Immature natural killer cell (primary cell): ENCODE data around the gene ABCD1. TPM values are rescaled to one million over a fixed set of nuclear protein-coding genes. Genes with fewer than 3 reads are reported as not detected.
"Not testable (repeated sequence)": the region's sequence is repeated elsewhere in the genome, so short reads cannot be mapped to it uniquely, and the experiment has no call there.

Experiments used
- DNase-seq, 3 donors: peaks; one replicate each; pipeline ENCODE4 v3.0.0; 2022; ENCODE audit warnings: mixed read lengths in 1 of 3
- H3K27ac Mint-ChIP-seq, 6 donors: one replicate each; pipeline ENCODE4 v1.8.0; 2020; ENCODE audit warnings: mixed read lengths in 6 of 6, mild to moderate bottlenecking in 5 of 6, inconsistent platforms in 4 of 6, moderate library complexity in 3 of 6
- H3K27me3 Mint-ChIP-seq, 3 donors: one replicate each; pipeline ENCODE4 v1.8.0; 2020 to 2021; ENCODE audit warnings: low read depth in 3 of 3, mild to moderate bottlenecking in 3 of 3, mixed read lengths in 3 of 3, moderate library complexity in 3 of 3, inconsistent platforms in 1 of 3
- H3K36me3 Mint-ChIP-seq, 3 donors: one replicate each; pipeline ENCODE4 v1.8.0; 2020; ENCODE audit warnings: mixed read lengths in 3 of 3, inconsistent platforms in 2 of 3, mild to moderate bottlenecking in 2 of 3
- H3K4me1 Mint-ChIP-seq, 2 donors: one replicate each; pipeline ENCODE4 v1.8.0; 2020; ENCODE audit warnings: inconsistent platforms in 2 of 2, mild to moderate bottlenecking in 2 of 2, mixed read lengths in 2 of 2, moderate library complexity in 1 of 2
- H3K4me3 Mint-ChIP-seq, 5 donors: one replicate each; pipeline ENCODE4 v1.8.0; 2020; ENCODE audit warnings: mild to moderate bottlenecking in 5 of 5, mixed read lengths in 5 of 5, inconsistent platforms in 3 of 5, moderate library complexity in 3 of 5
- H3K9me3 Mint-ChIP-seq, 6 donors: one replicate each; pipeline ENCODE4 v1.8.0; 2020; ENCODE audit warnings: mild to moderate bottlenecking in 6 of 6, mixed read lengths in 6 of 6, inconsistent platforms in 4 of 6, moderate library complexity in 3 of 6
- polyA plus RNA-seq, 3 donors: library from polyadenylated mRNA; unstranded; fragments of 300-500 nt; fragmentation: Illumina TruSeq; gene quantifications; one replicate each; pipeline ENCODE4 v1.2.3, GENCODE V29; 2021

ABCD1 gene
- polyA plus RNA-seq, 3 donors from 2014 or later = 1.7 to 3.2 (median 2.0) TPM

DNA sequence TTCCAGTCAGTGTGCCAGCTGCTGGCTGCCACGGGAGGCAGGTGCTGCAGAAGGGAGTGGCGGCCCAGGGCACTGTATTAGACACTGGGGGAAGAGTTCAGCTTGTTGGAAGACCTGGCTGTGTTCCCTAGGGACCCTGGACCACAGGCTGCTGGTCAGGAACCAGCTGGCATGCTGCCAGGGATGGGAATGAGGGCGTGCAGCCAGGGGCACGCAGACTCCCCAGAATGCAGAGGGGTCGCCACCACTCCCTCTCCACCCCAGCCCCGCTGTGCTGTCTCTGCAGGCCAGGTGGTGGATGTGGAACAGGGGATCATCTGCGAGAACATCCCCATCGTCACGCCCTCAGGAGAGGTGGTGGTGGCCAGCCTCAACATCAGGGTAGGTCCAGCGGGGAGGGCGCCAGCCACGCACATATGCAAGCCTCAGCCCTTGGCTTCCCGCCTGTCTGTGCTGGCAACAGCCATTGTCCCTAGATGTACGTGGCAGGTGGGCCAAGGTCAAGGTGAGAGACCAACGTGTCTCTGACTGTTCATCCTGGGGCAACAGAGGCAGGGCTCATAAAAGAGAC is 12.3 kb downstream of the ABCD1 start:
- Mint-ChIP-seq H3K27ac (no peak overlapping the region), H3K27me3 (peaks cover 0 to 5% (median 3%) of the 10 kb centered on the region in 3 donors), H3K36me3 (peaks cover 0 to 12% (median 9%) of the 10 kb centered on the region in 3 donors), H3K4me1 (peaks cover 14 to 17% of the 10 kb centered on the region in 2 donors), H3K9me3 (no peaks in the 10 kb centered on the region), H3K4me3 (no peak overlapping the region)
- DNase-seq = no peak

DNA sequence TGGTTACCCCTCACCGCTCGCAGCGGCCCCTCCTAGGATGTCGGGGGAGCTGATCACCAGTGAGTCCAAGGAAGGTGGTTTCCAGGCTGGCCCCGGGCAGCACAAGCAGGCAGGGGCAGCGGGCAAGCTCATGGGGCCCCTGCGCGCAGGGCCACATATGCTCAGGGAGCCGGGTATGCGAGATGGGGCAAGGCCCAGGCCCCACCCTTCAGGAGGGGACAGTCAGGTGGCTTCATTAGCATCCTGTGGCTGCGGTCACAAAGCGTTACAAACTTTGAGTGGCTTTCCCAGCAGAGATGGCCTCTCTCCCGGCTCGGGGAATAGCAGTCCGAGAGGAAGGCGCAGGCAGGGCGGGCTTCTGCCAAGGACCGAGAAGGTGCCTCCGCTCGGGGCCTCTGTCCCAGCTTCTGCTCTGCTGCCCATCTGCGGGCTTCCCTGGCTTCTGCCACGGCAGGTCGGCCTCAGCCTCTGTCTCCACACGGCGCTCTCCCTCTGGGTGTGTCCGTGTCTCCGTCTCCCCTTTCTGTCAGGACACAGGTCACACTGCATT is 13.5 kb downstream of the ABCD1 start:
- H3K27ac Mint-ChIP-seq = no peak overlapping the region
- H3K4me3 Mint-ChIP-seq = no peak overlapping the region
- peaks cover 0 to 11% (median 8%) of the 10 kb centered on the region in 3 donors for H3K36me3 Mint-ChIP-seq
- H3K9me3 Mint-ChIP-seq = no peaks in the 10 kb centered on the region
- H3K27me3 Mint-ChIP-seq = peaks cover 0 to 3% (median 3%) of the 10 kb centered on the region in 3 donors
- peaks cover 12 to 17% of the 10 kb centered on the region in 2 donors for H3K4me1 Mint-ChIP-seq
- no peak for DNase-seq

- peaks cover 0 to 7% (median 3%) of the 10 kb centered on the region in 3 donors for H3K36me3 Mint-ChIP-seq
- H3K27me3 Mint-ChIP-seq = peaks cover 3 to 4% (median 3%) of the 10 kb centered on the region in 3 donors
- H3K27ac Mint-ChIP-seq = no peak overlapping the region
- no peaks in the 10 kb centered on the region for H3K9me3 Mint-ChIP-seq
- no peak overlapping the region for H3K4me3 Mint-ChIP-seq
- no peak for DNase-seq
- H3K4me1 Mint-ChIP-seq = peaks cover 8 to 16% of the 10 kb centered on the region in 2 donors
These were observed 15.3 kb downstream of the ABCD1 start for GRCh38 chrX:153739754-153740486.

- Mint-ChIP-seq H3K4me3 (no peak overlapping the region), H3K27ac (no peak overlapping the region), H3K4me1 (peaks cover under 1 to 8% of the 10 kb centered on the region in 2 donors), H3K9me3 (no peaks in the 10 kb centered on the region), H3K36me3 (no peaks in the 10 kb centered on the region), H3K27me3 (peaks cover 3 to 7% (median 3%) of the 10 kb centered on the region in 3 donors)
- no peak for DNase-seq
These were observed 16.1 kb downstream of the ABCD1 start for GRCh38 chrX:153740631-153741222.

DNA sequence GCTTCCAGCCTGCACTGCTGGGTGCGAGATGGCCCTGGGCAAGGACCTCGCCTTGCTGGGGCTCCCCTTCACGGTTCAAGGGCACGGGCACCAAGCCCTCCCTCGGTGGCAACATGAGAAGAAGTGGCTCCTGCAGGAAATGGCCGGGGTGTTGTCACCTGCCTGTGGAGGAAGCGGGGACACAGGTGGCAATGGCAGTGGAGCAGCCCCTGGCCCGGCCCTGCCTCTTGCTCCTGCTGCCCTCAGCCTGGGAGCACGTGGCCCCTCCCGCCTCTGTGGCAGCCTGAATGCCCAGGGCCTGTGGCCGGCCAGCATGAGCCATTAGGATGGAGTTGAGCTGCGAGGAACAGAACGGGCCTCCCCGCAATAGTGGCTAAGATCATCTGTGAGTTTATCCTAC is 16.8 kb downstream of the ABCD1 start:
- DNase-seq = no peak
- Mint-ChIP-seq H3K27ac (no peak overlapping the region), H3K4me1 (peaks cover 0 to 8% of the 10 kb centered on the region in 2 donors), H3K36me3 (no peaks in the 10 kb centered on the region), H3K9me3 (no peaks in the 10 kb centered on the region), H3K27me3 (peaks cover 3 to 7% (median 3%) of the 10 kb centered on the region in 3 donors), H3K4me3 (no peak overlapping the region)

DNA sequence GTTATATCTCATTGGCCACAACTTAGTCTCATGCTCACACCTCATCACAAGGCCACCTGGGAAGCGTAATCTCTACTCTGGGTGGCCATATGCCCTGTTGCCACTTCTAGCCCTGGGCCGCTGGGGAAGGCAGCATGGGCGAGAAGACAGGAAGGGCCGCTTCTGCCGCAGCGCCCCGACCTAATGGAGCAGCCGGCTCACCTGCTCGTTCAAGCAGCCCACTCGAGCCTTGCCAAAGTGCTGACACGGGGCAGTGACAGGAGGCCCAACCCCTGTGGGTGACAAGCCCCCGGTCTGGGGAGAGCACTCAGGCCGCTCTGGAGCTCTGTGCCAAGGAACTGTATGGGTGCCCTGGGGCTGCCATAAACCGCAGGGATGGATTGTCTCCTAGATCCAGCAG is 17.5 kb downstream of the ABCD1 start:
- H3K4me3 Mint-ChIP-seq, H3K36me3 Mint-ChIP-seq, H3K4me1 Mint-ChIP-seq, DNase-seq, H3K27me3 Mint-ChIP-seq, H3K27ac Mint-ChIP-seq, H3K9me3 Mint-ChIP-seq: not testable (repeated sequence)

GRCh38 chrX:153742796-153743467 is 18.3 kb downstream of the ABCD1 start:
- H3K27me3 Mint-ChIP-seq, H3K4me1 Mint-ChIP-seq, H3K4me3 Mint-ChIP-seq, H3K27ac Mint-ChIP-seq, DNase-seq, H3K36me3 Mint-ChIP-seq, H3K9me3 Mint-ChIP-seq: not testable (repeated sequence)

- not testable (repeated sequence) for H3K9me3 Mint-ChIP-seq, H3K27ac Mint-ChIP-seq, DNase-seq, H3K4me1 Mint-ChIP-seq, H3K4me3 Mint-ChIP-seq, H3K27me3 Mint-ChIP-seq, H3K36me3 Mint-ChIP-seq
These were observed 19.0 kb downstream of the ABCD1 start for GRCh38 chrX:153743468-153744209.

- Mint-ChIP-seq H3K36me3 (no peaks in the 10 kb centered on the region), H3K27ac (no peak overlapping the region), H3K4me1 (peaks cover 0 to 8% of the 10 kb centered on the region in 2 donors), H3K4me3 (peak overlapping the region in 1 of 5 donors; percentile 27), H3K27me3 (peaks cover 0 to 9% (median 4%) of the 10 kb centered on the region in 3 donors), H3K9me3 (no peaks in the 10 kb centered on the region)
- DNase-seq = no peak
These were observed 19.8 kb downstream of the ABCD1 start for GRCh38 chrX:153744210-153745066.

DNA sequence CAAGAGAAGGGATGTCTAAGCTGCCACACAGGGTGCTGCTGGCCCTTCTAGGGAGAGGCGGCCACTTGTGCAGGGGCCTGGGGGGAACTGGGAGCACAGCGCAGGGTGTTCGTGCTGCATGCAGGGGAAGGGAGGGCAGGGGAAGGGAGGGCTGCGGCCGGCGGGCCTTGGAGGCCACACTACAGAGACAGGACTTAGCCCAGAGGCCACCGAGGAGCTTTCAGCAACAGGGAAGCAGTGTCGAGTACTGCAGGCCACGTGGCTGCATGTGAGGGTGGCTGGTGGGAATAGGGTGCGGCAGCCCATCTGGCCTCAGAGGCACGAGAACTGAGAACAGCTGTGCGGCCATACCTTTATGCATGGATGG is 20.4 kb downstream of the ABCD1 start:
- not testable (repeated sequence) for H3K4me3 Mint-ChIP-seq, DNase-seq, H3K36me3 Mint-ChIP-seq, H3K4me1 Mint-ChIP-seq, H3K27ac Mint-ChIP-seq, H3K9me3 Mint-ChIP-seq
- H3K27me3 Mint-ChIP-seq = peaks cover 0 to 11% (median 4%) of the 10 kb centered on the region in 3 donors

GRCh38 chrX:153746359-153746758 is 21.7 kb downstream of the ABCD1 start:
- Mint-ChIP-seq H3K27me3 (peaks cover 0 to 11% (median 2%) of the 10 kb centered on the region in 3 donors), H3K36me3 (no peaks in the 10 kb centered on the region), H3K4me1 (peaks cover 0 to 3% of the 10 kb centered on the region in 2 donors), H3K4me3 (no peak overlapping the region), H3K9me3 (no peaks in the 10 kb centered on the region), H3K27ac (no peak overlapping the region)
- no peak for DNase-seq

DNA sequence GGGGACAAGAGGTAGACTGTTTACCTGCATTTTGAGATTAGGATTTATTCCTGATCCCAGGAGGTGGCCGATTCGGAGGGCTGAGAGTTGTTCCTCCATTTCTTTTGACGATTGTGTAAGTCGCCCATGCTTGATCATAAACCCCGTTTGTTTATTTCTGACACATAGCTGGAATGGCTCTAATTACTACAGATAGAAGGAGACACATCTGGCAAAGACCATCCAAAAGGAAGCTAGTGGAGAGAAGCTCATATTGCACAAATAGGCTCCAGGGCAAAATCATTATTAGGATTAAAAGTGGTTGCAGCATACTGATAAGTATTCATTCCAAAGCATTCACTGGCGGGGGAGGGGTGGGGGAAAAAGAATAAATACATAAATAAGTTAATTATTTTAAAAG is 22.3 kb downstream of the ABCD1 start:
- DNase-seq, H3K4me3 Mint-ChIP-seq, H3K36me3 Mint-ChIP-seq, H3K9me3 Mint-ChIP-seq, H3K27ac Mint-ChIP-seq, H3K4me1 Mint-ChIP-seq: not testable (repeated sequence)
- peaks cover 0 to 13% (median 2%) of the 10 kb centered on the region in 3 donors for H3K27me3 Mint-ChIP-seq

DNA sequence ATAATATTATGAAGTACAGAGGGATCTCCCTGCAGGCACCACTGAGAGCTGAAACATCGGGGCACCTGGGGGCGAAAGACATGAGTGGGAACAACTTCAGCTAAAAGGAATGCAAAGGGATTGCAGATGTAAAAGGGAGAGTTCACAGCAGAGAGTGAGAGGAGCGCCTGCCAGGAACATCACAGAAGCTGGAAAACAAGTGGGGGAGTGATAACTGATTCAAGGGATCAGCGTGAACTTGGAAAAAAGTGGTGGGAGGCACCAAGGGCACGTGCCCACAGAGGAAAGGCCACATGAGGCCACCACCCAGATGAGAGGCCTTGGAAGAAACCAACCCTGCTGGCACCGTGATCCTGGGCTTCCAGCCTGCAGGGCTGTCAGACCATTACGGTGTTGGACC is 24.4 kb downstream of the ABCD1 start:
- H3K27ac Mint-ChIP-seq, DNase-seq, H3K36me3 Mint-ChIP-seq, H3K4me1 Mint-ChIP-seq, H3K4me3 Mint-ChIP-seq, H3K9me3 Mint-ChIP-seq: not testable (repeated sequence)
- peaks cover 0 to 15% (median 2%) of the 10 kb centered on the region in 3 donors for H3K27me3 Mint-ChIP-seq
